Caco-2 (cell line): ENCODE data around the gene JSRP1. TPM values are rescaled to one million over a fixed set of nuclear protein-coding genes. Genes with fewer than 3 reads are reported as not detected.
A peak's percentile ranks its signal among the peaks of the same experiment; 100 is the strongest.

ENCODE experiments used
- BruUV-seq: library from RNA; stranded (reverse); fragments of 400-500 nt; replicated peaks from 2 replicates; lab custom pipeline; 2021; lab: Mats Ljungman, UMichigan
- CTCF ChIA-PET: fragments of 300-600 bp; sonication (Branson Sonifier 250); formaldehyde crosslinking; loops from one replicate; lab custom pipeline; 2022; ENCODE audit warnings: antibody characterized with exemption; lab: Charles Lee
- POLR2A ChIA-PET: fragments of 300-600 bp; sonication (Branson Sonifier 250); formaldehyde crosslinking; loops from one replicate; lab custom pipeline; 2022; ENCODE audit warnings: antibody characterized with exemption; lab: Charles Lee
- DNase-seq, 2 experiments: peaks; one replicate each; pipeline versions ENCODE4 v3.0.0 to v3.0.0-alpha.2; 2020 to 2022
- H3K27me3 ChIP-seq: replicated peaks from 2 replicates; pipeline ENCODE4 v1.6.0; 2011; ENCODE audit warnings: low read length; ENCODE audit not compliant: control insufficient read depth, insufficient read depth
- H3K36me3 ChIP-seq: 2 replicates; pipeline ENCODE4 v1.5.1; 2011; ENCODE audit warnings: low read length; ENCODE audit not compliant: control insufficient read depth, insufficient read depth
- H3K4me1 ChIP-seq: fragments of 250-450 bp; sonication (Bioruptor Pico); 2 replicates; pipeline ENCODE4 v1.5.1; 2020; ENCODE audit warnings: mild to moderate bottlenecking
- H3K4me3 ChIP-seq: 2 replicates; pipeline ENCODE4 v1.5.1; 2011; ENCODE audit warnings: low read depth, mild to moderate bottlenecking, control low read depth, low read length
- H3K9me3 ChIP-seq: fragments of 250-450 bp; sonication (Bioruptor Pico); 2 replicates; pipeline ENCODE4 v1.5.1; 2020; ENCODE audit warnings: mild to moderate bottlenecking, moderate library complexity
- H3K27ac Mint-ChIP-seq: one replicate; pipeline ENCODE4 v1.8.0; 2022; ENCODE audit warnings: mixed read lengths; ENCODE audit not compliant: unreplicated experiment
- H3K27me3 Mint-ChIP-seq: one replicate; pipeline ENCODE4 v1.8.0; 2022; ENCODE audit warnings: mixed read lengths; ENCODE audit not compliant: insufficient read depth, unreplicated experiment
- H3K36me3 Mint-ChIP-seq: one replicate; pipeline ENCODE4 v1.8.0; 2022; ENCODE audit warnings: mild to moderate bottlenecking, mixed read lengths; ENCODE audit not compliant: insufficient read depth, unreplicated experiment
- H3K4me1 Mint-ChIP-seq: one replicate; pipeline ENCODE4 v1.8.0; 2022; ENCODE audit warnings: low read depth, mixed read lengths; ENCODE audit not compliant: unreplicated experiment
- H3K4me3 Mint-ChIP-seq: one replicate; pipeline ENCODE4 v1.8.0; 2022; ENCODE audit warnings: mild to moderate bottlenecking, moderate library complexity, mixed read lengths; ENCODE audit not compliant: unreplicated experiment
- H3K9me3 Mint-ChIP-seq: one replicate; pipeline ENCODE4 v1.8.0; 2022; ENCODE audit warnings: mixed read lengths; ENCODE audit not compliant: unreplicated experiment
- CTCF ChIP-seq, 2 experiments: fragments of 200-600 bp in 1 of 2; IDR thresholded peaks; 1 replicate in 1 of 2; 2 replicates in 1 of 2; pipeline versions ENCODE4 v1.5.1 to v1.8.0; 2011 to 2022; ENCODE audit warnings: antibody characterized with exemption in 1 of 2, control low read depth in 1 of 2, inconsistent platforms in 1 of 2, low read depth in 1 of 2, low read length in 1 of 2, mild to moderate bottlenecking in 1 of 2, moderate library complexity in 1 of 2; ENCODE audit not compliant: insufficient read depth in 1 of 2, severe bottlenecking in 1 of 2, unreplicated experiment in 1 of 2
- intact Hi-C: fragments of 100-400 bp; cut with micrococcal nuclease; formaldehyde crosslinking; loops from one replicate; pipeline ENCODE4 v1.10.0; 2022; ENCODE audit not compliant: unreplicated experiment
- total RNA-seq: library from RNA; stranded (reverse); gene quantifications from 2 replicates; pipeline ENCODE4 v1.2.3, GENCODE V29; 2022

The JSRP1 gene
- total RNA-seq, 1 experiment from 2014 or later, result not detected

- peaks cover 2% of the 10 kb centered on the region for H3K27me3 ChIP-seq
- no peaks in the 10 kb centered on the region for H3K9me3 ChIP-seq
- no peaks in the 10 kb centered on the region for H3K36me3 ChIP-seq
- POLR2A ChIA-PET, result no interaction called here
- Mint-ChIP-seq H3K4me3 (peak overlapping the region; percentile 73), H3K36me3 (peaks cover 6% of the 10 kb centered on the region), H3K9me3 (no peaks in the 10 kb centered on the region), H3K4me1 (no peaks in the 10 kb centered on the region), H3K27me3 (peaks cover 13% of the 10 kb centered on the region), H3K27ac (no peak overlapping the region)
- intact Hi-C loops, result no loop called here
- CTCF ChIA-PET, result interaction anchor here (0.6 kb wide), 1 partner anchor 74 kb away, joined by 3 read pairs; no protein-coding TSS in a partner anchor
- H3K4me3 ChIP-seq, result no peak overlapping the region
- peaks cover 13% of the 10 kb centered on the region for H3K4me1 ChIP-seq
- no TSS peak for BruUV-seq
- DNase-seq, result no peak
- TF ChIP-seq CTCF (IDR thresholded peaks at IDR 0.05; ENCODE audit: insufficient read depth in 1 of 2, low read depth in 1 of 2, low read length in 1 of 2, severe bottlenecking in 1 of 2, unreplicated experiment in 1 of 2), result no peak
Measured at GRCh38 chr19:2288338-2288817, 32.2 kb upstream of the JSRP1 start.

- no peaks in the 10 kb centered on the region for H3K36me3 ChIP-seq
- ChIA-PET CTCF (interaction anchor here (0.9 kb wide), 1 partner anchor 104 kb away, joined by 5 read pairs; no protein-coding TSS in a partner anchor), POLR2A (no interaction called here)
- H3K4me3 ChIP-seq, result no peak overlapping the region
- BruUV-seq, result no TSS peak
- H3K36me3 Mint-ChIP-seq, result peaks cover 8% of the 10 kb centered on the region
- H3K9me3 Mint-ChIP-seq, result no peaks in the 10 kb centered on the region
- DNase-seq, result no peak
- H3K4me3 Mint-ChIP-seq, result no peak overlapping the region
- intact Hi-C loops, result no loop called here
- no peaks in the 10 kb centered on the region for H3K9me3 ChIP-seq
- peaks cover 13% of the 10 kb centered on the region for H3K4me1 ChIP-seq
- H3K27me3 Mint-ChIP-seq, result peaks cover 10% of the 10 kb centered on the region
- H3K27me3 ChIP-seq, result peaks cover 2% of the 10 kb centered on the region
- no peak for TF ChIP-seq CTCF (IDR thresholded peaks at IDR 0.05; ENCODE audit: insufficient read depth in 1 of 2, low read depth in 1 of 2, low read length in 1 of 2, severe bottlenecking in 1 of 2, unreplicated experiment in 1 of 2)
- H3K4me1 Mint-ChIP-seq, result no peaks in the 10 kb centered on the region
- H3K27ac Mint-ChIP-seq, result no peak overlapping the region
Measured at GRCh38 chr19:2287585-2288337, 31.5 kb upstream of the JSRP1 start.

- ChIA-PET POLR2A (no interaction called here), CTCF (interaction anchor here (0.9 kb wide), 1 partner anchor 105 kb away, joined by 5 read pairs; no protein-coding TSS in a partner anchor)
- Mint-ChIP-seq H3K27ac (no peak overlapping the region), H3K36me3 (peaks cover 18% of the 10 kb centered on the region), H3K9me3 (no peaks in the 10 kb centered on the region), H3K4me3 (no peak overlapping the region), H3K27me3 (peaks cover 10% of the 10 kb centered on the region), H3K4me1 (no peaks in the 10 kb centered on the region)
- Histone ChIP-seq H3K9me3 (no peaks in the 10 kb centered on the region), H3K4me3 (no peak overlapping the region), H3K27me3 (peaks cover 2% of the 10 kb centered on the region), H3K36me3 (no peaks in the 10 kb centered on the region), H3K4me1 (peaks cover 13% of the 10 kb centered on the region)
- intact Hi-C loops, result no loop called here
- TF ChIP-seq CTCF (IDR thresholded peaks at IDR 0.05; ENCODE audit: insufficient read depth in 1 of 2, low read depth in 1 of 2, low read length in 1 of 2, severe bottlenecking in 1 of 2, unreplicated experiment in 1 of 2), result no peak
- no TSS peak for BruUV-seq
- no peak for DNase-seq
Measured at GRCh38 chr19:2286402-2287140, 30.4 kb upstream of the JSRP1 start.
